ENCODE measurements around the gene ZNF710. TPM values are rescaled to one million over a fixed set of nuclear protein-coding genes. Genes with fewer than 3 reads are reported as not detected.

Gene ZNF710, protein sequence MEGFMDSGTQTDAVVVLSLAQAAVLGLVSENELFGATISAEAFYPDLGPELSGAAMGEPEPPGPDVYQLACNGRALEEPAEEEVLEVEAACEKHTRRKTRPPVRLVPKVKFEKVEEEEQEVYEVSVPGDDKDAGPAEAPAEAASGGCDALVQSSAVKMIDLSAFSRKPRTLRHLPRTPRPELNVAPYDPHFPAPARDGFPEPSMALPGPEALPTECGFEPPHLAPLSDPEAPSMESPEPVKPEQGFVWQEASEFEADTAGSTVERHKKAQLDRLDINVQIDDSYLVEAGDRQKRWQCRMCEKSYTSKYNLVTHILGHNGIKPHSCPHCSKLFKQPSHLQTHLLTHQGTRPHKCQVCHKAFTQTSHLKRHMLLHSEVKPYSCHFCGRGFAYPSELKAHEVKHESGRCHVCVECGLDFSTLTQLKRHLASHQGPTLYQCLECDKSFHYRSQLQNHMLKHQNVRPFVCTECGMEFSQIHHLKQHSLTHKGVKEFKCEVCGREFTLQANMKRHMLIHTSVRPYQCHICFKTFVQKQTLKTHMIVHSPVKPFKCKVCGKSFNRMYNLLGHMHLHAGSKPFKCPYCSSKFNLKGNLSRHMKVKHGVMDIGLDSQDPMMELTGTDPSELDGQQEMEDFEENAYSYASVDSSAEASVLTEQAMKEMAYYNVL
- 8.9 and 16.7 TPM in 2 replicates for total RNA-seq

DNA sequence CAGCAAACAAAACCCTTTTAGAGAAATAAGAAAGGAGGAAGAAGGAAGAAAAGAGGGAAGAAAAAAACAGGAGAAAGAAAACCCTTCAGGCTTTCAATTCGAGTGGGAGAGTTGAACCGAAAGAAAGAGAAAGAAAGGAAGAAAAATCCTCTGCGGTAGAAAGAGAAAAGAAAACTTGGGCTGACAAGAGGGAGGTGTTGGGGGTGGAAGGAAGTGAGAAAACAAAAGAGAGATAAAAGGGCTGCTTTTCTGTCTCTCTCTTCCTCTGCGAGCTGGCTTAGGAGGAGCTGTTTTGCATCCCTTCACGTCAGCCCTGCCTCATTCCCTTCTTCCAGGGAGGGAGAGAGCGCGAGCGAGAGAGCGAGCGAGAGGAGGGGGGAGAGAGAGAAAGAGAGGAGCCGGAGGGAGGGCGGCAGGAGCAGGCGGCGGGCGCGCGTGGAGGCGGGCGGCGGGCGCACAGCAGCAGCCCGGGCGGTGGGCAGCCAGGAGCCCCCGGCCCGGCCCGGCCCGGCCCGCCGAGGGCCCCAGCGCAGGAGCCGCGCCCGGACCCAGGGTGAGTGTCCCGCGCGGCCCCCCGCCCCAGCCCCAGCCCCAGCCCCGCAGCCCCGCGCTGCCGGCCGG lies at the start of gene ZNF710:
Gene ZNF710 (plus strand): TSS at position 263 of the 621 bp plus-strand sequence. CDS start 65,814 bp downstream, outside the sequence.

DNA sequence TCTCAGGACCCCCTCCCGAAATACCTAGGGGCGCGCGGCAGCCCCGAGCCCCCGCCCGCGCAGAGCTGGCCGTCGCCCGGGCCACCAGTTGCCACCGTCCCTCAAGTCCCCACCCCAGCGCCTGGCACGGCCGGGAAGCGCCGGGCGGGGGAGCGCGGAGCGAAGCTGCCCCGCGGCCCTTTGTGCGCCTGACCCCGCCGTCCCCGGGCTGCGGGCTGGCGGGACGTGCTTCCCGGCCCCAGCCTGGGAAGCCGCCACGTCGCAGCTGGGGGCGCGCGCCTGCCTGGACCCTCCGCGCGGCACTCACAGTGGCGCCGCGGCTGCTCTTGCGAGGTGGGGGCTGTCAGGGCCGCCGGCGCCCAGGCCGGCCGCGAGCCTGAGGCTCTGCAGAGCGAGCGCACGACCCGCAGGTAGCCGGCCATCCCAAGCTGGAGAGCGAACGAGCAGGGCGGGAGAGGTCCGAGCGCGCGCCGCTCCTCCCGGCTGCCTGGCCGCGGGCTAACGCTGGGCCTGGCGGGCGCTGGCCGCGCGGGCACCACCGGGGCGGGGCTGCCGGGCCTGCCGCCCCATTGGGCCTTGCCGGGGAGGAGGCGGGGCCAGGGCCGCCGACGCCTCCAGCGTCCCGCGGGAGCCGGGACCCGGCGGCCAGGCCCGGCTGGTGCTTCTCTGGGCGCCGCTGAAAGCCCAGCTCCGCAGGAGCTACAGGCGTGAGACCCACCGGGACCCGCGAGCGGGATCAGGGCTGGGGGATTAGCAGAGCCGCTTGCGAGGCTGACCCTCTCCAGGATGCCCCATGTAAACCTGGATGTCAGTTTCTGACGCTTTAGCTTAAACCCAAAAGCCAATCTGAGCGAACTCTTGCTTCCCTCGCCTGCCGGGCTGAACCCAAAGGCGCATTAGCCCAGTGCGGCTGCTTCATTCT lies 101.1 kb downstream of the ZNF710 start, which contains the start of gene IDH2:
Gene IDH2 (minus strand): TSS at position 500 of the 922 bp plus-strand sequence. CDS start 78 bp downstream, at position 422.

Other genes starting within 250 kb of the ZNF710 start
- 0.58 and 1.3 TPM in 2 replicates for gene MESP2, start 225.0 kb upstream of the ZNF710 start, total RNA-seq
- gene ANPEP, start 186.5 kb upstream of the ZNF710 start, total RNA-seq = 138 and 190 TPM in 2 replicates
- gene AP3S2, start 107.3 kb upstream of the ZNF710 start, total RNA-seq = 68.5 and 89.2 TPM in 2 replicates
- gene ARPIN, start 88.4 kb upstream of the ZNF710 start, total RNA-seq = 12.7 and 17.9 TPM in 2 replicates
- 48.8 and 66.0 TPM in 2 replicates for gene IDH2, start 101.1 kb downstream of the ZNF710 start, total RNA-seq
- gene SEMA4B, start 200.0 kb downstream of the ZNF710 start, total RNA-seq = 19.9 and 25.6 TPM in 2 replicates
- gene CIB1, start 232.6 kb downstream of the ZNF710 start, total RNA-seq = 28.9 and 31.9 TPM in 2 replicates
- 5.5 and 10.4 TPM in 2 replicates for gene GDPGP1, start 232.9 kb downstream of the ZNF710 start, total RNA-seq
- gene TTLL13, start 248.2 kb downstream of the ZNF710 start, total RNA-seq = not detected in 2 replicates